Measurements from ENCODE around the gene EFCAB11.

The EFCAB11 gene

DNA sequence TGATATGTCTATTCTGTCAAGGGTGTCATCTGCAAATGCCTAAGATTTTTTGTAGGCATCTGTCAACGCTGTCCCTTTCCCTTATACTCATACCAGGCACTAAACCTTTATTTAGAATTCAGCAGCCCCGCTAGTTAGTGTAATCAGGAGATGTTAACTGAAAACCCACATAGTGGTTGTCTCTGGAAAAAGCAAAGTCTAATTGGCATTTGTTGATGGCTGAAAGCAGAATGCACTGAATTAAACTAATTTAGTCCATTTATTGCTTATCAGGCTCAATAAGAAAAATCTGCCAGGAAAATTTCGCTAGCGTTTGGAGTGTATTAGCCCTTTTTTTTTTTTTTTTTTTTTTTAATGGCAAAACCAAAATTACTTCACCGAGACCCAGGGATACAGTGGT is 35.7 kb upstream of the EFCAB11 start:
- DNase-seq (ENCODE audit: low read depth): no peak
- TF ChIP-seq, protein P1, sequence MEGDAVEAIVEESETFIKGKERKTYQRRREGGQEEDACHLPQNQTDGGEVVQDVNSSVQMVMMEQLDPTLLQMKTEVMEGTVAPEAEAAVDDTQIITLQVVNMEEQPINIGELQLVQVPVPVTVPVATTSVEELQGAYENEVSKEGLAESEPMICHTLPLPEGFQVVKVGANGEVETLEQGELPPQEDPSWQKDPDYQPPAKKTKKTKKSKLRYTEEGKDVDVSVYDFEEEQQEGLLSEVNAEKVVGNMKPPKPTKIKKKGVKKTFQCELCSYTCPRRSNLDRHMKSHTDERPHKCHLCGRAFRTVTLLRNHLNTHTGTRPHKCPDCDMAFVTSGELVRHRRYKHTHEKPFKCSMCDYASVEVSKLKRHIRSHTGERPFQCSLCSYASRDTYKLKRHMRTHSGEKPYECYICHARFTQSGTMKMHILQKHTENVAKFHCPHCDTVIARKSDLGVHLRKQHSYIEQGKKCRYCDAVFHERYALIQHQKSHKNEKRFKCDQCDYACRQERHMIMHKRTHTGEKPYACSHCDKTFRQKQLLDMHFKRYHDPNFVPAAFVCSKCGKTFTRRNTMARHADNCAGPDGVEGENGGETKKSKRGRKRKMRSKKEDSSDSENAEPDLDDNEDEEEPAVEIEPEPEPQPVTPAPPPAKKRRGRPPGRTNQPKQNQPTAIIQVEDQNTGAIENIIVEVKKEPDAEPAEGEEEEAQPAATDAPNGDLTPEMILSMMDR (IDR thresholded peaks at IDR 0.05; ENCODE audit: control insufficient read depth, extremely low read depth, insufficient read depth): no peak
- H3K4me3 ChIP-seq (ENCODE audit: low read depth, low read length): no peak overlapping the region

DNA sequence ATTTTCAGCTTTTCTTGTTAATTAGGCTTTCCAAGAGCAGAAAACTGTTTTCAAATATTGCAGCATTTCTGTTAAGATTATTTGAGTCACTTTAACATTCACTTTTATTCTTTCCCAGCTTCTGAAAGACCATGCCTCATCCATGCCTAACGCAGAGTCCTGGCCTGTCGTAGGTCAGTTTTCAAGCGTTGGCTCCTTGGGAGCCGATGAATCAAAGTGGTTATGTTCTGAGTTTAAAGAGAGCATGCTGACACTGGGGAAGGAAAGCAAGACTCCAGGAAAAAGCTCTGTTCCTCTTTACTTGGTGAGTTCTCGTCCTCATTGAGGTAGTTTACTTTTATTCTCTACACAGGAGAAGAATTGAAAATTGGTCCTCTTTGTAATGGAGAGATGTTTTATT is 34.3 kb upstream of the EFCAB11 start:
- TF ChIP-seq, protein P1 (IDR thresholded peaks at IDR 0.05; ENCODE audit: control insufficient read depth, extremely low read depth, insufficient read depth): no peak
- no peak overlapping the region for H3K4me3 ChIP-seq (ENCODE audit: low read depth, low read length)
- DNase-seq (ENCODE audit: low read depth): no peak

DNA sequence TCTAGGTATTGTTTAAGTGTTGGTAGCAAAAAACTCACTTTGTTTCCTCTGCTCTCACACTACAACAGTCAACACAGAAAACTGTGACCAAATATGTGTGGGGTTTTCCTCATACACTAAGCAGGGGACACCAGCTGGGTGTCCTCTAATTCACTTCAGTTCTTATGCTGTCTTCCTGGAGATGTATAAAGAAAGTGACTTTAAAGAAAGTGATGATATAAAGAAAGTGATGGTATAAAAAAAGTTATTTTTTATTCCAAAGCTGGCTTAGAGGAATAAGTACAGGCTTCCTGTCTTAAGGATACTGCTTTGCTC is 32.6 kb upstream of the EFCAB11 start:
- DNase-seq (ENCODE audit: low read depth): no peak
- TF ChIP-seq, protein P1 (IDR thresholded peaks at IDR 0.05; ENCODE audit: control insufficient read depth, extremely low read depth, insufficient read depth): no peak
- no peak overlapping the region for H3K4me3 ChIP-seq (ENCODE audit: low read depth, low read length)

DNA sequence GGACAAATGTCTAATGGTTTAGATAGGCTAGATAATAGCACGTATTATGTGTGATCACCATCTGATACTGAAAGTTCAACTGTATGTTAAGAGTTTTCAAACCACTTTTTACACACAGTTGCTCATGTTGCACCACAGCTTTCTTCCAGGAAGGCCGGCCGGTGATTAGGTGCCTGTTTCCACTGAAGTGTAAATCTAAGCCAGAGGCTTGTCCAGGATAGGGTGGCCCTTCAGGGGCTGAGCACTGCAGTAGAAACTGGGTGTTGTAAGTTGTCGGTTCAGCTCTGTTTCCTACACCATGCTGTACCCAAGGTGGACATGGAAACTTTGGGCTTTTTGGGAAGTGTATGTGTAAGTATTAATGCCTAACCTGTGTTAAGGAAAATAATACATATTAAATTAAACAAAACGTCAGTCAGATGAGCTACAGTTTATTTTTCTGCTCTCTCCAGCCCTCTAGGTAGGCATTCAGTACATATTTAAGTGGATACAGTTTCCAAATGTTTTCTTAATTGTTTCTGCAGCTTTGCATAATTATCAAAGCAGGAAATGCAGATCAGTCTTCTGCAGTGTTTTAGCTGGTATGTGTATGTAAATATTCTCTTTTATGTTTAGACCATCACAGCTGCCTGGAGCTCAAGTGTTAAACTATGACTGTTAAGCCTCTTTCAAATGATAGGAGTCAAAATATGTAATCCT is 32.1 kb upstream of the EFCAB11 start:
- H3K4me3 ChIP-seq (ENCODE audit: low read depth, low read length): no peak overlapping the region
- DNase-seq (ENCODE audit: low read depth): no peak
- TF ChIP-seq, protein P1 (IDR thresholded peaks at IDR 0.05; ENCODE audit: control insufficient read depth, extremely low read depth, insufficient read depth): no peak

DNA sequence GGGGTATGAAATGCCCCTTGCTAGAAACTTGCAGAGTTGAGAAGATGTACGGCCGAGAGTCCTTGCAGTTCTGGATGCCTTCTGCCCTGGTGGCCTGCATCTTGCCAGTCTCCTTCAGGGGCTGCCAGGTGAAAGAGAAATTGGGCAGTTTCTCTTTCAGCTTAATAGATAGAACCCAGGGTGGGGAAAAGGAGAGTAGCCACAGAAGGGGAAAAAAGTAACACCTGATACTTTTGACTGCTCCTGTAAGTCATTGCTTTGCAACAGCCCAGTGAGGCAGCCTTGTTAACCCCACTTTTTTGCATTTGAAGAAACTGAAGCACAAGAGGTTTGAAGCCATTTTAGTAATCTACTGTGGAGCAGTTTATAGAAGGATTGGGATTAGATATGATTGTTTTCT is 28.8 kb upstream of the EFCAB11 start:
- no peak overlapping the region for H3K4me3 ChIP-seq (ENCODE audit: low read depth, low read length)
- no peak for DNase-seq (ENCODE audit: low read depth)
- TF ChIP-seq, protein P1 (IDR thresholded peaks at IDR 0.05; ENCODE audit: control insufficient read depth, extremely low read depth, insufficient read depth): no peak

DNA sequence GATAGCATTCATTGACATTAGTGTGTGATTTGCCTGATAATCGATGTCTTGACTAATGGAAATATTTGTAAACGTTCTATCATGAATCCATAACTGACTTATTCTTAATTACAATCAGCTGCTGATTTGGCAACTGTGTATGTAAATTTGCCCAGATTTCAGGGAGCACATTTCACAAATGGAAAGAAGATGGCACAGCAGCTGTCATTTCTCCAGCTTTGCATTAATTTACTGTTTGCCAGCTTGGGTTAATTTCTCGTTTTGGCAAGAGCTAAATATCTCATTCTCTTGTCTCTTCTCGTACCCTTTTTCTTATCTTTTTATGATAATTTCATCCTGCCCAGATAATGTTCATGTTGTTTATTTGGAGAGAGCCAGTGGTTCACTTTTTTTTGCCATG is 24.1 kb upstream of the EFCAB11 start:
- TF ChIP-seq, protein P1 (IDR thresholded peaks at IDR 0.05; ENCODE audit: control insufficient read depth, extremely low read depth, insufficient read depth): no peak

DNA sequence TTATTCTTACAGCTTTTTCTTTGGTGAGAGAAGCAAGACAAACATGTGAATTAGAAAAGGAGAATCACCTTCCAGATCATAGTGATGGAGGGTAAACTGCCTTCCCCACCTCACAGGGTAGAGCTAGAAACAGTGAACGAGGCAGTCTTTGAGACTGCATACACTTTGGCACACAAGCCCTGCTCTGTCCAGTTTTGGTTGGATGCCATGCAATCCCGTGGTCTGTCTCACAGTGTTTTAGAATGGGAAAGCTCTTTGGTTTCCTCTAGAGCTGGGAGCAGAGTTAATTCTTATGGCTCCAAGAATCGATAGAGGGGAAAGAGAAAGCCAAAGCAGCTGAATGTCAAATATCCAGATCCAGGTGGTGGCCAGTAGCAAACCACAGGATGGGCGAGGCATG is 23.1 kb upstream of the EFCAB11 start:
- TF ChIP-seq, protein P1 (IDR thresholded peaks at IDR 0.05; ENCODE audit: control insufficient read depth, extremely low read depth, insufficient read depth): no peak
- no peak overlapping the region for H3K4me3 ChIP-seq (ENCODE audit: low read depth, low read length)

More for the DNA sequence above, 24.1 kb upstream of the EFCAB11 start:
- no peak for DNase-seq (ENCODE audit: low read depth)
- H3K4me3 ChIP-seq (ENCODE audit: low read depth, low read length): no peak overlapping the region

More for the DNA sequence above, 23.1 kb upstream of the EFCAB11 start:
- DNase-seq (ENCODE audit: low read depth): no peak
